Islet of Langerhans (tissue), 1 donor: ENCODE results near the gene KARS1.

ENCODE experiments used
- FAIRE-seq: peaks from one replicate; lab custom pipeline; 2011; peaks lifted over from hg19 to GRCh38; lab: Jason Lieb, UNC

Gene KARS1

DNA sequence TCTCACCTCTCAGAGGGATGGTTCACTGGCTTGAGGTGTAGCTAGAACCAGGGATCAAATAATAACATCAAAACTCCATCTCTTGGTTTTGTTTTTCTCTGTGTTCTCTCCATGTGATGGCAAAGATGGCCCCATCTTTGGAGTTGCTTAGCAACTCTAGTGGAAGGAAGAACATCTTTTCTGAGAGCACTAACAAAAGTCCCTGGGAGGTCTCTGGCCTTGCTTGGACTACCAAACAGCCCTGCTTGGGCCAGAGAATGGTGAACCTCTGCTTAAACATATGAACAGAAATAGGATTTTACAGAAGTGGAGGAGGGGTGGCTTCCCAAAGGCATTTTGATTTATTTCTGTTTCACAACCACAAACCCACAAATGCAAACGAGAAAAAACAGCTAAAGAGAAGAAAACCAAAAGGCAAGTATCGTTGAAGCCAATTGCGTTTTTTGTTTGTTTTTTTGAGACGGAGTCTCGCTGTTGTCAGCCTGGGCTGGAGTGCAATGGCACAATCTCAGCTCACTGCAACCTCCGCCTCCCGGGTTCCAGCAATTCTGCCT is 68.1 kb downstream of the KARS1 start:
- FAIRE-seq, result no peak

DNA sequence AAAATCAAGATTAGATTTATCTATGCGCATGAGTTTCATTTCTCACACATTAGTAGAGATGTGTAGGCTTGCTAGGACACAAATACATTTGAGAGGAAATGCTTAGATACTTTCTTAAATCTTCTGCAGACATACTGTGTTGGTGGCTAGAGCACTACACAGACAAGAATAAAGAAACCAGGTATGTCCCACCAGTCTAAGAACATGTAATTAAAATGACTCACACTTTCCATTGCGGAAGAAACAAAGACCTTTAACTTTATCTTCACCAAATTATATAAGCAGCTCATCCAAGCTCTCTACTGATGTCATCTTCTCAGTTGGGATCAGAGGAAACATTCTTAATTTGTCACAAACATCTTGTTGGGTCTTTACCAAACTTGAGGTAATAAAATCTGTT is 68.7 kb downstream of the KARS1 start:
- no peak for FAIRE-seq

DNA sequence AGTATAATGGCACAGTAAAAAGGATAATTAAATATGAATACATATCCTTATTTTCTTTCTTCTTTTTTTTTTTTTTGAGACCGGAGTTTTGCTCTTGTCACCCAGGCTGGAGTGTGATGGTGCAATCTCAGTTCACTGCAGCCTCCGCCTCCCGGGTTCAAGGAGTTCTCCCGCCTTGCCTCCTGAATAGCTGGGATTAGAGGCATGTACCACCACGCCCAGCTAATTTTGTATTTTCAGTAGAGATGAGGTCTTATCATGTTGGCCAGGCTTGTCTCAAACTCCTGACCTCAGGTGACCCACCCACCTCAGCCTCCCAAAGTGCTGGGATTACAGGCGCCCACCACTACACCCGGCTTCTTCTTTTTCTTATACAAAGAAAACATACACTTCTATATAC is 69.3 kb downstream of the KARS1 start:
- no peak for FAIRE-seq
